ENCODE measurements around the gene ANKS1B. TPM values are rescaled to one million over a fixed set of nuclear protein-coding genes. Genes with fewer than 3 reads are reported as not detected.
"Not testable (repeated sequence)": the region's sequence is repeated elsewhere in the genome, so short reads cannot be mapped to it uniquely, and the experiment has no call there.

Gene ANKS1B
- total RNA-seq, 1 donor from 2014 or later, result 8.2 TPM

DNA sequence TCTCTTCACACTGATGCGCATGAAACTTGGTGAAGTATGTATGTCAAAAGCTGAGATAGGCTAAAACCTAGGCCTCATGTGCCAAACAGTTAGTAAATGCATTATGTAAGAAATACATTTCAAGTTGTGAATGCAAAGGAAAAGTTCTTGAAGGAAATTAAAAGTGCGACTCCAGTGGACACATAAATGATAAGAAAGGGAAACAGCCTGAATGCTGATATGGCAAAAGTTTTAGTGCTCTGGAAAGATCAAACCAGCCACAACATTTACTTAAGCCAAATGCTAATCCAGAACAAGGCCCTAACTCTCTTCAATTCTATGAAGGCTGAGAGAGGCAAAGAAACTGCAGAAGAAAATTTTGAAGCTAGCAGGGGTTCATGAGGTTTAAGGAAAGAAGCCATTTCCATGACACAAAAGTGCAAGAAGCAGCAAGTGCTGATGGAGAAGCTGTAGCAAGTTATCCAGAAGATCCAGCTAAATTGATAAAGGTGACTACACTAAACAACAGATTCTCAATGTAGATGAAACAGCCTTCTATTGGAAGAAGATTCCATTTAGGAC, 262.9 kb downstream of the ANKS1B start:
- intact Hi-C loops (cut with DNase I), result no loop called here
- DNase-seq (ENCODE audit: low spot score in 2 of 2), result no peak
- Histone ChIP-seq H3K9me3 (peaks cover 0 to 7% of the 10 kb centered on the region in 2 donors), H3K4me3 (no peak overlapping the region), H3K4me1 (no peaks in the 10 kb centered on the region), H3K27ac (no peak overlapping the region), H3K36me3 (no peaks in the 10 kb centered on the region), H3K27me3 (no peaks in the 10 kb centered on the region)
- TF ChIP-seq, protein P1, sequence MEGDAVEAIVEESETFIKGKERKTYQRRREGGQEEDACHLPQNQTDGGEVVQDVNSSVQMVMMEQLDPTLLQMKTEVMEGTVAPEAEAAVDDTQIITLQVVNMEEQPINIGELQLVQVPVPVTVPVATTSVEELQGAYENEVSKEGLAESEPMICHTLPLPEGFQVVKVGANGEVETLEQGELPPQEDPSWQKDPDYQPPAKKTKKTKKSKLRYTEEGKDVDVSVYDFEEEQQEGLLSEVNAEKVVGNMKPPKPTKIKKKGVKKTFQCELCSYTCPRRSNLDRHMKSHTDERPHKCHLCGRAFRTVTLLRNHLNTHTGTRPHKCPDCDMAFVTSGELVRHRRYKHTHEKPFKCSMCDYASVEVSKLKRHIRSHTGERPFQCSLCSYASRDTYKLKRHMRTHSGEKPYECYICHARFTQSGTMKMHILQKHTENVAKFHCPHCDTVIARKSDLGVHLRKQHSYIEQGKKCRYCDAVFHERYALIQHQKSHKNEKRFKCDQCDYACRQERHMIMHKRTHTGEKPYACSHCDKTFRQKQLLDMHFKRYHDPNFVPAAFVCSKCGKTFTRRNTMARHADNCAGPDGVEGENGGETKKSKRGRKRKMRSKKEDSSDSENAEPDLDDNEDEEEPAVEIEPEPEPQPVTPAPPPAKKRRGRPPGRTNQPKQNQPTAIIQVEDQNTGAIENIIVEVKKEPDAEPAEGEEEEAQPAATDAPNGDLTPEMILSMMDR (IDR thresholded peaks at IDR 0.05), result no peak

DNA sequence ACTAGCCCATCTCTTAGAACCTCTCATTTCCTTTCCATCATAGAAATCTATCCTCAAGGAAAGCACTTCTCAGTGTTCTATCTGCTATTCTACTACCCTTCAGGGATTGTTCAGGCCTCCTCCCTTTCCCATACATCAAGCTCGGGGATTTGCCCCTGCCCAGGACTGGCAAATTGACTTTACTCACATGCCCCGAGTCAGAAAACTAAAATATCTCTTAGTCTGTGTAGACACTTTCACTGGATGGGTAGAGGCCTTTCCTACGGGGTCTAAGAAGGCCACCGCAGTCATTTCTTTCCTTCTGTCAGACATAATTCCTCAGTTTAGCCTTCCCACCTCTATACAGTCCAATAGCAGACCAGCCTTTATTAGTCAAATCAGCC, 264.7 kb downstream of the ANKS1B start:
- H3K9me3 ChIP-seq; H3K36me3 ChIP-seq; H3K4me1 ChIP-seq; intact Hi-C loops (cut with DNase I); H3K4me3 ChIP-seq; DNase-seq (ENCODE audit: low spot score in 2 of 2); H3K27ac ChIP-seq; H3K27me3 ChIP-seq: not testable (repeated sequence)

DNA sequence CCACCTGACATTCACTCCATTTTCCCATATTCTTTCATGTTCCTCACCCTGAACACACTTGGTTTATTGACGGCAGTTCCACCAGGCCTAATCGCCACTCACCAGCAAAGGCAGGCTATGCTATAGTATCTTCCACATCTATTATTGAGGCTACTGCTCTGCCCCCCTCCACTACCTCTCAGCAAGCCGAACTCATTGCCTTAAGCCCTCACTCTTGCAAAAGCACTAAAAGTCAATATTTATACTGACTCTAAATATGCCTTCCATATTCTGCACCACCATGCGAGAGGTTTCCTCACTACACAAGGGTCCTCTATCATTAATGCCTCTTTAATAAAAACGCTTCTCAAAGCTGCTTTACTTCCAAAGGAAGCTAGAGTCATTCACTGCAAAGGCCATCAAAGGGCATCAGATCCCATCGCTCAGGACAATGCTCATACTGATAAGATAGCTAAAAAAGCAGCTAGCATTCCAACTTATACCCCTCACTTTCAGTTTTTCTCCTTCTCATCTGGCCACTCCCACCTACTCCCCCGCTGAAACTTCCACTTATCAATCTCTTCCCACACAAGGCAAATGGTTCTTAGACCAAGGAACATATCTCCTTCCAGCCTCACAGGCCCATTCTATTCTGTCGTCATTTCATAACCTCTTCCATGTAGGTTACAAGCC, 265.2 kb downstream of the ANKS1B start:
- H3K36me3 ChIP-seq; H3K9me3 ChIP-seq; intact Hi-C loops (cut with DNase I); DNase-seq (ENCODE audit: low spot score in 2 of 2); H3K27me3 ChIP-seq; H3K4me3 ChIP-seq; H3K4me1 ChIP-seq; H3K27ac ChIP-seq: not testable (repeated sequence)

DNA sequence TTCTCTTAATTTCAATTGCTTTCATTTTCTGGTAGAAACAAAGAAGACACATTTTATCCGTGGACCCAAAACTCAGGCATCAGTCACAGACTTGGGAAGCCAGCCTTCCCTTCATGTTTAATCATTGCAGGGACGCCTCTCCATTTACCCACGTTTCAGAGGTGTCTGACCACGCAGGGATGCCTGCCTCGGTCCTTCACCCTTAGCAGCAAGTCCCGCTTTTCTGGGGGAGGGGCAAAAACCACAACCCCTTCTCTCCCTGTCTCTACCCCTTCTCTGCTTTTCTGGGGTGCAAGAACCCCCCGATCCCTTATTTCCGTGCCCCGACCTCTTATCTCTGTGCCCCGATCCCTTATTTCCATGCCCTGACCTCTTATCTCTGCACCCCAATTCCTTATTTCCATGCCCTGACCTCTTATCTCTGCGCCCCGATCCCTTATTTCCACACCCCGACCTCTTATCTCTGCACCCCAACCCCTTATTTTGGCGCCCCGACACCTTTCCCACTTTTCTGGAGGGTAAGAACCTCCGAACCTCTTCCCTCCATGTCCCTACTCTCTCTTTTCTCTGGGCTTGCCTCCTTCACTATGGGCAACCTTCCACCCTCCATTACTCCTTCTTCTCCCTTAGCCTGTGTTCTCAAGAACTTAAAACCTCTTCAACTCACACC, 268.8 kb downstream of the ANKS1B start:
- H3K27ac ChIP-seq; intact Hi-C loops (cut with DNase I); DNase-seq (ENCODE audit: low spot score in 2 of 2): not testable (repeated sequence)

DNA sequence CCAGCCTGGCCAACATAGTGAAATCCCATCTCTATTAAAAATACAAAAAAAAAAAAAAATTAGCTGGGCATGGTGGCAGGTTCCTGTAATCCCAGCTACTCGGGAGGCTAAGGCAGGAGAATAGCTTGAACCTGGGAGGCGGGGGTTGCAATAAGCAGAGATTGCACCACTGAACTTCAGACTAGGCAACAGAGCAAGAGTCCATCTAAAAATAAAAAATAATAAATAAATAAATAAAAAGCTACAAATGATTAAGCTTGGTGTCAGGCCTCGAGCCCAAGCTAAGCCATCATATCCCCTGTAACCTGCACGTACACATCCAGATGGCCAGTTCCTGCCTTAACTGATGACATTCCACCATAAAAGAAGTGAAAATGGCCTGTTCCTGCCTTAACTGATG, 269.8 kb downstream of the ANKS1B start:
- H3K27ac ChIP-seq; H3K36me3 ChIP-seq; H3K27me3 ChIP-seq; intact Hi-C loops (cut with DNase I); DNase-seq (ENCODE audit: low spot score in 2 of 2); H3K4me1 ChIP-seq; H3K4me3 ChIP-seq: not testable (repeated sequence)
- H3K9me3 ChIP-seq, result peaks cover 0 to 23% of the 10 kb centered on the region in 2 donors

More for the DNA sequence above, 268.8 kb downstream of the ANKS1B start:
- H3K36me3 ChIP-seq, H3K4me3 ChIP-seq, H3K27me3 ChIP-seq, H3K4me1 ChIP-seq: not testable (repeated sequence)
- peaks cover 0 to 23% of the 10 kb centered on the region in 2 donors for H3K9me3 ChIP-seq

DNA sequence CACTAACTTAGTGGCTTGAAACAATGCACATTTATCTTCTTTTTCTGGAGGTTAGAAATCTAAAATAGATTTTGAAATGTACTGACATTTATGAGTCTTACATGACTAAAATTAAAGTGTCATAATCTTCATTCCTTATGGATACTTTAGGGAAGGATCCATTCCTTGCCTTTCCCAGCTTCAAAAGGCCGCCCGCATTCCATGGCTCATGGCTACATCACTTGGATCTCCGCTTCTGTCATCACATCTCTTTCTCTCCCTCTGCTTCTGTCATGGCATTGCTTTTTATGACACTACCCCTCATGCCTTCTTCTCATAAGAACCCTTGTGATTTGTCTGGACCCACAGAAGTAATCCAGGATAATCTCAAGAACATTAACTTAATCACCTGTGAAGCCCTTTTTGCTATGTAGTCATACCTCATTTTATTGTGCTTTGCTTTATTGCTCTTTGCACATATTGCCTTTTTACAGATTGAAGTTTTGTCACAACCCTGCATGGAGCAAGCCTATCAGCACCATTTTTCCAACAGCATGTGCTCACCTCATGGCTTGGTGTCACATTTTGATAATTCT, 270.7 kb downstream of the ANKS1B start:
- Histone ChIP-seq H3K9me3 (peaks cover 0 to 30% of the 10 kb centered on the region in 2 donors), H3K4me1 (no peaks in the 10 kb centered on the region), H3K36me3 (no peaks in the 10 kb centered on the region), H3K27me3 (no peaks in the 10 kb centered on the region), H3K27ac (no peak overlapping the region), H3K4me3 (no peak overlapping the region)
- intact Hi-C loops (cut with DNase I), result no loop called here
- no peak for DNase-seq (ENCODE audit: low spot score in 2 of 2)
- TF ChIP-seq, protein P1 (IDR thresholded peaks at IDR 0.05), result no peak

DNA sequence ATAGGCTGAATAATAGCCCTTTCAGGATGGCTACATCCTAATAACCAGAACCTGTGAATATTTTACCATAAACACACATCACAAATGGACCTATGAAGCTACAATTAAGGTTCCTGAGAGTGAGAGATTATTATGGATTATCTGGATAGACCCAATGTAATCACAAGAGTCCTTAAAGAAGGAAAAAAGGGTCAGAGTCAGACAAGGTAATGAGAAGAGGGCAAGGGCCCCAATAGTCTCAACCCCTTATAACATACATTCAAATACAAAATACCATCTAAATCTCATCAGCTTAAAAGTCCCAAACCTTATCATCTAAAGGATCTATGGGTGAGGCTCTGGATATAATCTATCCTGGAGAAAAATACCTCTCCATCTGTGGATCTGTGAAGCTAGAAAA, 272.5 kb downstream of the ANKS1B start:
- Histone ChIP-seq H3K27me3 (no peaks in the 10 kb centered on the region), H3K4me3 (no peak overlapping the region), H3K9me3 (peaks cover 0 to 31% of the 10 kb centered on the region in 2 donors), H3K4me1 (no peaks in the 10 kb centered on the region), H3K27ac (no peak overlapping the region), H3K36me3 (no peaks in the 10 kb centered on the region)
- TF ChIP-seq, protein P1 (IDR thresholded peaks at IDR 0.05), result no peak
- intact Hi-C loops (cut with DNase I), result no loop called here
- no peak for DNase-seq (ENCODE audit: low spot score in 2 of 2)
